Activated CD4-positive, alpha-beta memory T cell treated with anti-CD3 and anti-CD28 coated beads for 36 hours (primary cell): ENCODE measurements around the gene PRDX2. TPM values are rescaled to one million over a fixed set of nuclear protein-coding genes. Genes with fewer than 3 reads are reported as not detected.

Source experiments
- CTCF ChIA-PET: fragments of 350-600 bp; sonication (Branson Sonifier 250); formaldehyde crosslinking; loops from one replicate; lab custom pipeline; 2021; ENCODE audit warnings: antibody characterized with exemption, inconsistent platforms; lab: Charles Lee
- POLR2A ChIA-PET: fragments of 350-600 bp; sonication (Branson Sonifier 250); formaldehyde crosslinking; loops from one replicate; lab custom pipeline; 2021; ENCODE audit warnings: antibody characterized with exemption; lab: Charles Lee
- DNase-seq: peaks from one replicate; pipeline ENCODE4 v3.0.0-alpha.2; 2020
- H3K27ac Mint-ChIP-seq: one replicate; pipeline ENCODE4 v1.8.0; 2021; ENCODE audit warnings: mixed read lengths
- H3K27me3 Mint-ChIP-seq: one replicate; pipeline ENCODE4 v1.8.0; 2021; ENCODE audit warnings: mixed read lengths
- H3K36me3 Mint-ChIP-seq: one replicate; pipeline ENCODE4 v1.8.0; 2021; ENCODE audit warnings: mixed read lengths
- H3K4me1 Mint-ChIP-seq: one replicate; pipeline ENCODE4 v1.8.0; 2021; ENCODE audit warnings: low read depth, mixed read lengths
- H3K4me3 Mint-ChIP-seq: one replicate; pipeline ENCODE4 v1.8.0; 2021; ENCODE audit warnings: mild to moderate bottlenecking, mixed read lengths
- H3K9me3 Mint-ChIP-seq: one replicate; pipeline ENCODE4 v1.8.0; 2021; ENCODE audit warnings: mixed read lengths
- intact Hi-C: fragments of 100-400 bp; cut with micrococcal nuclease; formaldehyde crosslinking; loops from one replicate; pipeline ENCODE4 v1.15.1; 2023
- total RNA-seq, 2 experiments: library from RNA; stranded (reverse); gene quantifications; one replicate each; pipeline ENCODE4 v1.2.3, GENCODE V29; 2021

Gene PRDX2
- total RNA-seq, 2 experiments from 2014 or later, result 253 to 258 TPM

DNA sequence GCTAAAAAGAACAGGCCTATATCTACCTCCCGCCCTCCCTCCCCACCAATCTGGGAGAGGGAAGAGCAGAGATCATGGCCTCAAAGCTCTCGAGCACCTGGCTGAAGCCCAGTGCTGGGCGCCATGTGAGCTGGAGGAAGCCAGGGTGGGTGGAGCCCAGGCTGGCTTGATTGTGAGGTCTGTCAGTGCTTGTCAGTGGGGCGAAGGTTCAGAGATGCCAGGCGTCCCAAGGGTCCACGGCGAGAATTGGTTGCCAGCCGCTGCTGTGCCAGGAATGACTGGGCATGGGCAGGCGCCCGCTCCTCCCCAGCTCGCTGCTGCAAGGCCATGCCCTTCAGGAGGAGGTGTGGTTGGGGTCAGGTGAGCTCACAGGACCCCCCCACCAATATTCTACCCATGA, 38.5 kb downstream of the PRDX2 start:
- DNase-seq, result no peak
- Mint-ChIP-seq H3K36me3 (peaks cover 2% of the 10 kb centered on the region), H3K9me3 (no peaks in the 10 kb centered on the region), H3K4me3 (no peak overlapping the region), H3K4me1 (peaks cover 5% of the 10 kb centered on the region), H3K27ac (no peak overlapping the region), H3K27me3 (peaks cover under 1% of the 10 kb centered on the region)
- ChIA-PET CTCF (interaction anchor here (0.5 to 15.7 kb wide), 9 partner anchors 11 to 86 kb away, joined by 3 to 636 read pairs (median 5); partner anchors contain the start of genes JUNB, PRDX2, RNASEH2A and RTBDN), POLR2A (no interaction called here)
- intact Hi-C loops, result no loop called here

- H3K9me3 Mint-ChIP-seq, result no peaks in the 10 kb centered on the region
- no peak for DNase-seq
- H3K27ac Mint-ChIP-seq, result no peak overlapping the region
- H3K4me1 Mint-ChIP-seq, result peaks cover 4% of the 10 kb centered on the region
- peaks cover 2% of the 10 kb centered on the region for H3K36me3 Mint-ChIP-seq
- CTCF ChIA-PET, result interaction anchor here (0.7 to 15.7 kb wide), 28 partner anchors 8 to 206 kb away, joined by 3 to 636 read pairs (median 6); partner anchors contain the start of genes BEST2, FARSA, FBXW9 and GET3
- POLR2A ChIA-PET, result interaction anchor here (1.7 kb wide), 1 partner anchor 36 kb away, joined by 8 read pairs; no protein-coding TSS in a partner anchor
- H3K27me3 Mint-ChIP-seq, result peaks cover 10% of the 10 kb centered on the region
- intact Hi-C loops, result loop anchor here (1.0 kb wide), 1 partner anchor 37 kb away; no protein-coding TSS in a partner anchor
- H3K4me3 Mint-ChIP-seq, result no peak overlapping the region
Measured at GRCh38 chr19:12759686-12760085, 41.9 kb downstream of the PRDX2 start.

DNA sequence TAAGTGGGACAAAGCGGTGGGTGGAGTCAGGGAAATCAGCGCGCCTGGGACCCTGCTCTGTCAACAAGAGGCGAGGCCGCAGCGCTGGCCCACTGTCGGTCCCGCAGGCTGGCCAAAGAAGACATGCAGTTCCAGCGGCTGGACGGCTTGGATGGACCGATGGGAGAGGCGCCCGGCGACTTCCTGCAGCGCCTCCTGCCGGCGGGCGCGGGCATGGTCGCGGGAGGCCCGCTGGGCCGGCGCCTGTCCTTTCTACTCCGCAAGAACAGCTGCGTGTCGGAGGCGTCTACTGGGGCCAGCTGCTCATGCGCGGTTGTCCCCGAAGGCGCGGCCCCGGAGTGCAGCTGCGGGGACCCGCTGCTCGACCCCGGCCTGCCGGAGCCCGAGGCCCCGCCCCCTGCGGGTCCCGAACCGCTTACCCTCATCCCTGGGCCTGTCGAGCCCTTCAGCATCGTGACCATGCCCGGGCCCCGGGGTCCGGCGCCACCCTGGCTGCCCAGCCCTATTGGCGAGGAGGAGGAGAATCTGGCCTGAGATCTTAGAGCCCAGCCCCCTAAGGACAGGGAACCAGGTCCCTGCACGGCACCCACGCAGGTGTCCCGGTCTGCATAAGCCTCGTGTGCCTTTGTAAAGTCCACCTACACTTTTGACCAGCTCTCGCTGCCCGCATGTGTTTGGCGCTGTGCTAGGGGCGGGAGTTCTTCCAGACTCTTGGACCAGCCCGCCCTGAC, 43.9 kb downstream of the PRDX2 start:
- H3K27me3 Mint-ChIP-seq, result peaks cover 11% of the 10 kb centered on the region
- ChIA-PET POLR2A (interaction anchor here (1.3 to 1.4 kb wide), 2 partner anchors 24 to 39 kb away, joined by 3 to 5 read pairs; no protein-coding TSS in a partner anchor), CTCF (interaction anchor here (0.5 to 15.7 kb wide), 36 partner anchors 11 to 208 kb away, joined by 3 to 636 read pairs (median 5); partner anchors contain the start of genes DHPS, FBXW9, GCDH and GET3)
- intact Hi-C loops, result loop anchor here (1.0 kb wide), 2 partner anchors 40 to 81 kb away; no protein-coding TSS in a partner anchor
- H3K4me3 Mint-ChIP-seq, result peak overlapping the region; percentile 48
- no peaks in the 10 kb centered on the region for H3K36me3 Mint-ChIP-seq
- no peak overlapping the region for H3K27ac Mint-ChIP-seq
- H3K9me3 Mint-ChIP-seq, result no peaks in the 10 kb centered on the region
- peaks cover 4% of the 10 kb centered on the region for H3K4me1 Mint-ChIP-seq
- DNase-seq, result peak; percentile 78

- Mint-ChIP-seq H3K9me3 (no peaks in the 10 kb centered on the region), H3K36me3 (no peaks in the 10 kb centered on the region), H3K4me3 (no peak overlapping the region), H3K27me3 (peaks cover 11% of the 10 kb centered on the region), H3K4me1 (peaks cover 4% of the 10 kb centered on the region), H3K27ac (no peak overlapping the region)
- POLR2A ChIA-PET, result interaction anchor here (0.6 kb wide), 1 partner anchor 27 kb away, joined by 3 read pairs; no protein-coding TSS in a partner anchor
- CTCF ChIA-PET, result interaction anchor here (0.6 to 15.7 kb wide), 8 partner anchors 9 to 126 kb away, joined by 3 to 636 read pairs (median 31); partner anchors contain the start of genes GET3, JUNB, PRDX2 and RNASEH2A
- intact Hi-C loops, result no loop called here
- DNase-seq, result no peak
Measured at GRCh38 chr19:12756150-12756883, 45.3 kb downstream of the PRDX2 start.

DNA sequence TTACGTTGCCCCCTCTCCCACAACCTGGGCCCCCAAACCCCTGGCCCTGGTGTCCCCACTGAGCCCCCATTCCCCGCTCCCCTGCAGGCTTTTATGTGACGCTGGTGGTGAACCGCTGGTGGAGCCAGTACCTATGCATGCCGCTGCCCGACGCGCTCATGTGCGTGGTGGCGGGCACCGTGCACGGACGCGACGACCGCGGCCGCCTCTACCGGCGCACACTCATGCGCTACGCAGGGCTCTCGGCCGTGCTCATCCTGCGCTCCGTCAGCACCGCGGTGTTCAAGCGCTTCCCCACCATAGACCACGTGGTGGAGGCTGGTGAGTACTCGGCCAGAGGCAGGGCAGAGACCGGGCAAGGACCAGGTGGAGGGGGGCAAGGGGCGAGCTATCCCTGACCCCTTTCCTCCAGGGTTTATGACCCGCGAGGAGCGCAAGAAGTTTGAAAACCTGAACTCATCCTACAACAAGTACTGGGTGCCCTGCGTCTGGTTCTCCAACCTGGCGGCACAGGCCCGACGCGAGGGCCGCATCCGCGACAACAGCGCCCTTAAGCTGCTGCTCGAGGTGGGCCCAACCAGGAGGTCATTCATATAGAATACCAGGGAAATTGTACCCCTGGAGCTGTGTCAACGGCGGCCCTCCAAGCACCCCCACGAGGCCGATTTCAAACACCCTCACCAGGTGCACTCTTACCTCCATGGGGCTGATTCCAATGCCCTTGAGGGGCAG, 47.0 kb downstream of the PRDX2 start:
- POLR2A ChIA-PET, result no interaction called here
- Mint-ChIP-seq H3K4me1 (peaks cover 3% of the 10 kb centered on the region), H3K27ac (no peak overlapping the region), H3K9me3 (no peaks in the 10 kb centered on the region), H3K4me3 (no peak overlapping the region), H3K27me3 (peaks cover 17% of the 10 kb centered on the region), H3K36me3 (no peaks in the 10 kb centered on the region)
- intact Hi-C loops, result no loop called here
- DNase-seq, result no peak
- CTCF ChIA-PET, result interaction anchor here (0.5 to 7.6 kb wide), 9 partner anchors 8 to 553 kb away, joined by 3 to 116 read pairs (median 5); partner anchors contain the start of genes GET3 and TRIR

- Mint-ChIP-seq H3K27me3 (peaks cover 12% of the 10 kb centered on the region), H3K9me3 (peaks cover 7% of the 10 kb centered on the region), H3K27ac (no peak overlapping the region), H3K4me1 (peaks cover 4% of the 10 kb centered on the region), H3K4me3 (no peak overlapping the region), H3K36me3 (peaks cover 12% of the 10 kb centered on the region)
- intact Hi-C loops, result no loop called here
- DNase-seq, result no peak
- CTCF ChIA-PET, result interaction anchor here (1.4 to 1.7 kb wide), 3 partner anchors 8 to 96 kb away, joined by 6 to 7 read pairs (median 6); no protein-coding TSS in a partner anchor
- POLR2A ChIA-PET, result no interaction called here
Measured at GRCh38 chr19:12752056-12752781, 49.4 kb downstream of the PRDX2 start.

DNA sequence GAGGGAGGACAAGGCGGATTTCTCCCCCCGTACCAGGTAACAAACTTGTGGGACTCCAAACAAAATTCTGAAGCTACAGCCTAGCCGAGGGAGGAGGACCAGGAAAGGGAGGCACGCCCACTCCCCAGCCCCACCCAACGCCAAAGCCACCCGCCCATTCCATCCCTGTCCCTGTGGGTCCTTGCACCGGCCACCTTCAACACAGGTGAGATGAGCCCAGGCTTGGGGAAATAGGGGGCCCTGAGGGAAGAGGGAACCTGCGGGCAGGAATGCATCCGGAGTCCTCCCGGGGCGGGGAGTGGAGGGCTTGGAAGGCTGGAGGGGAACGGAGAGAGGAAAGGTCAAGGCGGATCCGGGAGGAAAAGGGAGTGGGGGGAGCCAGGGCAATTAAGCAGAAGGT, 50.0 kb downstream of the PRDX2 start, which contains the start of gene BEST2:
Gene BEST2, plus strand, starts transcription at position 157 of the 400 bp plus-strand sequence. CDS start 802 bp downstream, outside the sequence.
- Mint-ChIP-seq H3K36me3 (peaks cover 18% of the 10 kb centered on the region), H3K9me3 (peaks cover 7% of the 10 kb centered on the region), H3K27me3 (peaks cover 12% of the 10 kb centered on the region), H3K27ac (no peak within 1 kb of the TSS), H3K4me1 (peaks cover 4% of the 10 kb centered on the region), H3K4me3 (no peak within 1 kb of the TSS)
- DNase-seq, result no peak
- ChIA-PET CTCF (interaction anchor here (1.4 to 1.7 kb wide), 2 partner anchors 8 to 14 kb away, joined by 6 to 7 read pairs; no protein-coding TSS in a partner anchor), POLR2A (no interaction called here)
- intact Hi-C loops, result no loop called here

DNA sequence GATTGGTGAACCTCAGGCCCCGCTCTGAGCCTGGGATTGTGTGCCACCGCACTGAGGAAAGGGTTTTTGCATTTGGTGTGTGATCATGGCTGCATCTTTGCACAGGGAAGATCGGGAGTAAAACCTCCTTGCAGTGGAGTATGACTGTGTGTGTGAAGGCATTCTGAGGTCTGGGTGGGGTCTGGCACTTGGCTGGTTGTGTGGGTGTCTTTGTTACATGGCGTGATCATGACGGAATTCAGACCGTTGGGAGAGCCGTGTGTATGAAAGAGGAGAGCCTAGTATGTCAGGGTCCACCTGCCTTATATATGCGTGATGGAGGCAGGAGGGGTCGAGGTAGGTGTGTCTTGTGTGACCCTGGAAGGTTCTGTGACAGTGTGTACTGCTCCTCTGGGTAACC, 50.7 kb downstream of the PRDX2 start:
- H3K27ac Mint-ChIP-seq, result no peak overlapping the region
- ChIA-PET CTCF (interaction anchor here (1.2 to 1.7 kb wide), 2 partner anchors 10 to 15 kb away, joined by 3 to 9 read pairs; no protein-coding TSS in a partner anchor), POLR2A (no interaction called here)
- peaks cover 7% of the 10 kb centered on the region for H3K9me3 Mint-ChIP-seq
- intact Hi-C loops, result no loop called here
- DNase-seq, result no peak
- H3K36me3 Mint-ChIP-seq, result peaks cover 21% of the 10 kb centered on the region
- H3K4me1 Mint-ChIP-seq, result peaks cover 4% of the 10 kb centered on the region
- peaks cover 7% of the 10 kb centered on the region for H3K27me3 Mint-ChIP-seq
- H3K4me3 Mint-ChIP-seq, result no peak overlapping the region

DNA sequence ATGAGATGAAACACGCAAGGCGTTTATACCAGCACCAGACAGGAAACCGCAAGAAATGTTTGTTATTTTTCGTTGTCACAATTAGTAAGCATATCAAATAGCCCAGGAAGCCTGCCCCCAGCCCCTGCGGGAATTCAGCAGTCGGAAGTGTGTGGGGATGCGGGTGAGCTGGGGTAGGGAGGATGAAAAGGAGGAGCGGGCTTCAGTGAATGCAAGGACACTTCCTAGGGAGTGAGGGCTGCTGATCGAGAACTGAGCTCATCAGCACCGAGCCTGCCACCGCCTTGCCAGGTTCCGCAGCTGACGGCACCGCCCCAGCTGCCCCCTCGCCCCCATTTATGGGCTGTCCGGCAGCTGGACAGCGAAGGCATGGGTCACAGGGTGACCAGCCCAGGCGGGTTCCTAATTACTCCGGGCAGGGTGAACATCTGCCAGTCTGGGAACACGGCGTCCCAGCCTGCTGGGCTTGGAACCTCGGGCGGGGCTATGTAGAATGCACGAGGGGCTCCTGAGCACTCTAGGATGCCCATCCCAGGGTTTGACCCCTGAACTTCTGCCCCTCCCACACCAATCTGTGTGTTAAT, 51.6 kb downstream of the PRDX2 start:
- H3K4me1 Mint-ChIP-seq, result peaks cover 4% of the 10 kb centered on the region
- DNase-seq, result no peak
- H3K36me3 Mint-ChIP-seq, result peaks cover 23% of the 10 kb centered on the region
- peaks cover 7% of the 10 kb centered on the region for H3K9me3 Mint-ChIP-seq
- POLR2A ChIA-PET, result no interaction called here
- peaks cover 7% of the 10 kb centered on the region for H3K27me3 Mint-ChIP-seq
- no peak overlapping the region for H3K27ac Mint-ChIP-seq
- intact Hi-C loops, result no loop called here
- H3K4me3 Mint-ChIP-seq, result no peak overlapping the region
- CTCF ChIA-PET, result interaction anchor here (0.9 to 1.7 kb wide), 3 partner anchors 10 to 77 kb away, joined by 3 to 9 read pairs (median 3); no protein-coding TSS in a partner anchor

- Mint-ChIP-seq H3K4me3 (no peak overlapping the region), H3K27me3 (peaks cover 7% of the 10 kb centered on the region), H3K27ac (no peak overlapping the region), H3K9me3 (peaks cover 7% of the 10 kb centered on the region), H3K36me3 (peaks cover 25% of the 10 kb centered on the region), H3K4me1 (peaks cover 4% of the 10 kb centered on the region)
- DNase-seq, result no peak
- intact Hi-C loops, result no loop called here
- CTCF ChIA-PET, result interaction anchor here (1.1 to 5.8 kb wide), 2 partner anchors 8 to 18 kb away, joined by 4 to 40 read pairs; no protein-coding TSS in a partner anchor
- POLR2A ChIA-PET, result interaction anchor here (0.5 kb wide), 1 partner anchor 131 kb away, joined by 5 read pairs; no protein-coding TSS in a partner anchor
Measured at GRCh38 chr19:12748489-12748888, 53.1 kb downstream of the PRDX2 start.
